ENCODE results near the gene EIF2B5. TPM values are rescaled to one million over a fixed set of nuclear protein-coding genes. Genes with fewer than 3 reads are reported as not detected.

The EIF2B5 gene
- polyA plus RNA-seq, 3 donors = 22.7 to 50.0 (median 24.1) TPM

DNA sequence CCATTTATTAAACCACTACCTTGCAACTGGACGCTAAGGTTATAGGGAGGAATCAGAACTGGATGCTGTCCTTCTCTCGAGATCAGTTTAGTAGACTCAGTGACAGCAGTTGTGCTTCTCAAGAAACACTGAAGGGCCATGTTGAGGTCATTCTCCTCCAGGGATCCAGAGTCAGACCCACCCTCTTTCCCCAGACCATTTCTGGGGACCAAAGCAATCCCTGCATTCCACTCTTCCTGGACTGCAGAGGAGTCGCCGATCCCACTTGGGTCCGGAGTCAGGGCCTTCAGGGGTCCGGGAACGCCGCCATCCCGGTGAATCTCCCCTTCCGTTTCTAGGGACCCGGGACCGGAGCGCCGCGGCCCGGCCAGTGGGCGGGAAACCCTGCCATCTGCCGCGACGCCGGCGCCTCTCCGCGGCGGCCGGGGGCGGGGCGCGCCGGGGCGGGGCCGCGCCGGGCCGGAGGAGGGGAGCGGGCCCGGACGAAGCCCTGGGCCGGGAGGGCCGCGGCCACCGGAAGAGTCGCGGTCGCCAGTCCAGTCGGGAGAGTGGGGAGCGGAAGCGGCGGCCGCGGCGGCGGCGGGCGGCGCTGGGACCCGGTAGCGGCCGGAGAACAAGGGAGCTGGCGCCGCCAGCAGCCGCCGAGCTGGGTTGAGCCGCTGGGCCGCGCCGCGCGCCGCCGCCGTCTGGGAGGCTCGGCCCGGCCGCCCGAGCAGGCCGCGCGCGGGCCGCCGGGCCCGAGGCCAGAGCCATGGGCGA is 19.9 kb downstream of the EIF2B5 start, which contains the start of gene DVL3:
Gene DVL3, plus strand, starts transcription at position 493 of the 759 bp plus-strand sequence. Its CDS starts 259 bp downstream, at position 752.
- H3K4me3 Mint-ChIP-seq = peak within 1 kb of the TSS; percentile 96
- H3K4me2 ChIP-seq (replicated peaks; ENCODE audit: extremely low read depth, low read length, poor library complexity, severe bottlenecking) = peak within 1 kb of the TSS; percentile 99
- peaks cover 43% of the 10 kb centered on the region for H3K79me2 ChIP-seq (ENCODE audit: insufficient read depth, low read length)
- peaks cover 2 to 3% of the 10 kb centered on the region in 2 donors for H3K36me3 Mint-ChIP-seq
- H2AFZ ChIP-seq (ENCODE audit: insufficient read depth, low read depth, low read length, poor library complexity, severe bottlenecking) = peak within 1 kb of the TSS; percentile 88
- H3K4me3 ChIP-seq (replicated peaks in 1 of 3; ENCODE audit: low read depth in 2 of 3, low read length in 3 of 3) = peak within 1 kb of the TSS; percentile 77 to 97 (median 94)
- peaks cover 0 to 4% (median 2%) of the 10 kb centered on the region in 3 donors for H3K27me3 Mint-ChIP-seq (ENCODE audit: low read depth in 3 of 3)
- no peak for TF ChIP-seq CTCF (IDR thresholded peaks at IDR 0.05)
- peaks cover 38% of the 10 kb centered on the region for H3K4me1 Mint-ChIP-seq
- peaks cover 41% of the 10 kb centered on the region for H4K20me1 ChIP-seq (ENCODE audit: insufficient read depth, low read length)
- no peaks in the 10 kb centered on the region for H3K36me3 ChIP-seq (replicated peaks in 1 of 2; ENCODE audit: control insufficient read depth in 1 of 2, insufficient read depth in 2 of 2, low read length in 2 of 2)
- H3K9ac ChIP-seq (ENCODE audit: insufficient read depth, low read length, poor library complexity, severe bottlenecking) = peak within 1 kb of the TSS; percentile 77
- intact Hi-C loops (cut with micrococcal nuclease) = no loop called here
- peak within 1 kb of the TSS; percentile 73 to 89 (median 85) for H3K27ac Mint-ChIP-seq
- H3K4me1 ChIP-seq (ENCODE audit: control insufficient read depth in 1 of 2, insufficient read depth in 2 of 2, low read length in 2 of 2) = peaks cover 37 to 44% of the 10 kb centered on the region in 2 donors
- no peaks in the 10 kb centered on the region for H3K27me3 ChIP-seq (ENCODE audit: control insufficient read depth in 2 of 2, insufficient read depth in 2 of 2, low read length in 2 of 2)
- peak in 2 of 3 donors; percentile 52 to 63 for DNase-seq
- no peaks in the 10 kb centered on the region for H3K9me3 ChIP-seq (replicated peaks in 1 of 2; ENCODE audit: control insufficient read depth in 1 of 2, insufficient read depth in 1 of 2, low read length in 2 of 2)
- no peaks in the 10 kb centered on the region for H3K9me3 Mint-ChIP-seq
- under 1% methylated on average over 83 of the region's 84 CpGs for WGBS (ENCODE audit: insufficient coverage)
- H3K27ac ChIP-seq (ENCODE audit: low read depth in 1 of 2, low read length in 2 of 2) = peak within 1 kb of the TSS; percentile 63 to 77

- Mint-ChIP-seq H3K36me3 (peaks cover 6 to 8% of the 10 kb centered on the region in 2 donors), H3K4me3 (peak overlapping the region; percentile 96), H3K4me1 (peaks cover 45% of the 10 kb centered on the region), H3K9me3 (no peaks in the 10 kb centered on the region), H3K27me3 (ENCODE audit: low read depth in 3 of 3) (peaks cover 0 to 4% (median 2%) of the 10 kb centered on the region in 3 donors), H3K27ac (peak overlapping the region; percentile 73 to 89 (median 85))
- Histone ChIP-seq H4K20me1 (ENCODE audit: insufficient read depth, low read length) (peaks cover 49% of the 10 kb centered on the region), H3K9me3 (replicated peaks in 1 of 2; ENCODE audit: control insufficient read depth in 1 of 2, insufficient read depth in 1 of 2, low read length in 2 of 2) (no peaks in the 10 kb centered on the region), H3K4me2 (replicated peaks; ENCODE audit: extremely low read depth, low read length, poor library complexity, severe bottlenecking) (peak overlapping the region; percentile 99), H3K4me3 (replicated peaks in 1 of 3; ENCODE audit: low read depth in 2 of 3, low read length in 3 of 3) (peak overlapping the region; percentile 77 to 97 (median 94)), H3K27me3 (ENCODE audit: control insufficient read depth in 2 of 2, insufficient read depth in 2 of 2, low read length in 2 of 2) (no peaks in the 10 kb centered on the region), H3K79me2 (ENCODE audit: insufficient read depth, low read length) (peaks cover 51% of the 10 kb centered on the region), H3K27ac (ENCODE audit: low read depth in 1 of 2, low read length in 2 of 2) (peak overlapping the region; percentile 63 to 77), H3K4me1 (ENCODE audit: control insufficient read depth in 1 of 2, insufficient read depth in 2 of 2, low read length in 2 of 2) (peaks cover 37 to 44% of the 10 kb centered on the region in 2 donors), H3K36me3 (replicated peaks in 1 of 2; ENCODE audit: control insufficient read depth in 1 of 2, insufficient read depth in 2 of 2, low read length in 2 of 2) (no peaks in the 10 kb centered on the region), H3K9ac (ENCODE audit: insufficient read depth, low read length, poor library complexity, severe bottlenecking) (peak overlapping the region; percentile 77), H2AFZ (ENCODE audit: insufficient read depth, low read depth, low read length, poor library complexity, severe bottlenecking) (peak overlapping the region; percentile 88)
- TF ChIP-seq CTCF (IDR thresholded peaks at IDR 0.05) = no peak
- 0% methylated on average over 44 of the region's 47 CpGs for WGBS (ENCODE audit: insufficient coverage)
- intact Hi-C loops (cut with micrococcal nuclease) = loop anchor here in 1 of 2 donors (2.0 kb wide), 1 partner anchor 21 kb away; the partner anchor contains the start of gene EIF2B5
- peak in 2 of 3 donors; percentile 35 to 37 for DNase-seq
Measured at GRCh38 chr3:184155644-184156521, 20.7 kb downstream of the EIF2B5 start.
